Posterior vena cava (tissue), 2 donors: Measurements from ENCODE around the gene ABHD17C. TPM values are rescaled to one million over a fixed set of nuclear protein-coding genes. Genes with fewer than 3 reads are reported as not detected.
"Not testable (repeated sequence)": the region's sequence is repeated elsewhere in the genome, so short reads cannot be mapped to it uniquely, and the experiment has no call there.

Experiments
- DNase-seq: peaks from one replicate; pipeline ENCODE4 v3.0.0-alpha.2; 2020; ENCODE audit warnings: low spot score
- intact Hi-C, 2 donors: fragments of 100-400 bp; cut with DNase I; formaldehyde crosslinking; loops; one replicate each; pipeline versions ENCODE4 v1.14.1 to v1.14.2; 2022 to 2023
- long read RNA-seq, 2 donors: library from polyadenylated mRNA; unstranded; transcript quantifications; one replicate each; pipeline ENCODE4 v2.0.0, GENCODE V29; 2020 to 2021
- total RNA-seq, 2 donors: library from RNA; stranded (reverse); fragmentation: NEBNext Ultra II Directional; extraction: Animal tissue kit (Norgen Biotek cat#: 25700); gene quantifications; one replicate each; pipeline ENCODE4 v1.2.1, GENCODE V29; 2021
- donor health status: DM: yes; HTN: yes; CAD: no.
- donor health status: DM: yes; HTN: yes; CAD: no.

ABHD17C gene
- 1 to 10 TPM; 4.4 to 4.9 TPM for total RNA-seq
- long read RNA-seq, donor 1, transcript ABHD17C-201 (3 exons, 2,368 nt), result major isoform, 8 of 8 reads
- long read RNA-seq, donor 1, partial matches to known transcripts, result 0 of 8 reads
- long read RNA-seq, donor 1, other reads (novel, unspliced or antisense), result 0 of 8 reads
- long read RNA-seq, donor 2, partial matches to known transcripts, result 0 of 4 reads
- long read RNA-seq, donor 2, other reads (novel, unspliced or antisense), result 3 of 4 reads

DNA sequence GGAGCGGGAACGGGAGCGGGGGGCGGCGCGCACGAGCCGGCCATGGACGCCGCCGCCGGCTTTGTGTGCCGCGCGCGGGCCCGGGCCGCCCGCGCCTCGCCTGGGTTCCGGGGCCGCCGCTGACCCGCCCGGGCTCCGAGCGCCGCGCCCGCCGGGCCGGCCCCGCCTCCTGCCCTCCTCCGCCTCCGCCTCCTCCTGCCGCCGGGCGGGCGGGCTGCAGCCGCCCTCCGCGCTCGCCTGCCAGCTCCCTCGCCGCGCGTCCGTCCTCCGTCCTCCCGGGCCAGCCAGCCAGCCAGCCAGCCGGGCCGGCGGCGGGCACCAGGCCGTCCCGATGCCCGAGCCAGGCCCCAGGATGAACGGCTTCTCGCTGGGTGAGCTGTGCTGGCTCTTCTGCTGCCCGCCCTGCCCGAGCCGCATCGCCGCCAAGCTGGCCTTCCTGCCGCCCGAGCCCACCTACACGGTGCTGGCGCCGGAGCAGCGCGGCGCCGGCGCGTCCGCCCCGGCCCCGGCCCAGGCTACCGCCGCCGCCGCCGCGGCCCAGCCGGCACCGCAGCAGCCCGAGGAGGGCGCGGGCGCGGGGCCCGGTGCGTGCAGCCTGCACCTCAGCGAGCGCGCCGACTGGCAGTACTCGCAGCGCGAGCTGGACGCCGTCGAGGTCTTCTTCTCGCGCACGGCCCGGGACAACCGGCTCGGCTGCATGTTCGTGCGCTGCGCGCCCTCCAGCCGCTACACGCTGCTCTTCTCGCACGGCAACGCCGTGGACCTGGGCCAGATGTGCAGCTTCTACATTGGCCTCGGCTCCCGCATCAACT is at the start of gene ABHD17C:
ABHD17C (plus strand) TSS at position 212 of the 812 bp plus-strand sequence; CDS start at position 332, 120 bp downstream.
- intact Hi-C loops, result no loop called here
- peak; percentile 87 for DNase-seq

DNA sequence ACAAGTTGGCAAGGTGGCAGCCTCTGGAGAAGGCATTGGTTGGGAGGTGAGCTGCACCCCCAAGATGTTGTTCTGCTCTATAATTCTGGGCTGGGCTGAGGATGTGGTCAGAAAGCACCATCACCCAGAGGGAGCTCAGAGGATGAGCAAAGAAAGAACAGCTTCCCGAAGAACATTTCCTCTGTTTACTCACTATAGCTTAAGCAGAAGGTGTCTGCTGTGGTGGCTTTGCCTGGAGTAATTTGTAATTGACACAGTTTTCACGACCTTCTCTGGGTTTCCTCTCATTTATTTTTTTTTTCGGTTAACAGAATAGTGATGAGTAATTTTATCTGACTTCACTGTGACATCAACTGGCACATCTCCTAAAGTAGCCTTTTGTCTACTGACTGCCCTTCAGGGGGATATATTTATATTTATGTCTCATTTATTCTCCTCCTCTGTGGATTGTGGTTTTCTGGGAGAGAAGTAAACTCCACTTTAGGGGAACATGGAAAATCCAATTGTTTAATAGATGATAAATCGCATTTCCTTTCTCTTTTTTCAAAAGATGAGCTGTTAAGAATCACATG is 49.5 kb upstream of the ABHD17C start:
- intact Hi-C loops, result no loop called here
- no peak for DNase-seq

DNA sequence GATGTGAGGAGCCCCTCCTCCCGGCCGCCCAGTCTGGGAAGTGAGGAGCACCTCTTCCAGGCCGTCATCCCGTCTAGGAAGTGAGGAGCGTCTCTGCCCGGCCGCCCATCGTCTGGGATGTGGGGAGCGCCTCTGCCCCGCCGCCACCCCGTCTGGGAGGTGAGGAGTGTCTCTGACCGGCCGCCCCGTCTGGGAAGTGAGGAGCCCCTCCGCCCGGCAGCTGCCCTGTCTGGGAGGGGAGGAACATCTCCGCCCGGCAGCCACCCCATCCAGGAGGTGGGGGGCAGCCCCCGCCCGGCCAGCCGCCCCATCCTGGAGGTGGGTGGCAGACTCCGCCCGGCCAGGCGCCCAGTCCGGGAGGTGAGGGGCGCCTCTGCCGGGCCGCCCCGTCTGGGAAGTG is 47.7 kb upstream of the ABHD17C start:
- intact Hi-C loops, DNase-seq: not testable (repeated sequence)

DNA sequence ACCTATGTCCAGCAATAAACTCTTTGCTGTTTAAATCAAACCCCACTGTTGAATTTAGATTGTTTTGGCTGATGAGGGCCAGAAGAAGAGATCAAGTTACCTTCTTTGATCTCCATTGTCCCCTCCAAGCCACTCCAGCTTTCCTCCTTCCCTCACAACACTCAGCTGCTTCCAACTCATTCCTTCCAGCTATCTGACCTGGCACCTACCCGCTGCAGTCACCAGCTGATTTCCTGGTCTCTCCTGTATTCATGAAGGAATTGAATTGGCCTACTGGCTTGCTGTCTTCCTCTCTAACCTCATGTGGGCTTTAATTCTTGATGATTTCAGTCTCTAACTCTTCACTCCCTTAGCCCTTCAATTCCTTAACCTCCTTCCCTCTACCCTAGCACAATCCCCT is 40.8 kb upstream of the ABHD17C start:
- no peak for DNase-seq
- intact Hi-C loops, result loop anchor here in 1 of 2 donors (10.0 kb wide), 1 partner anchor 321 kb away; no protein-coding TSS in a partner anchor

DNA sequence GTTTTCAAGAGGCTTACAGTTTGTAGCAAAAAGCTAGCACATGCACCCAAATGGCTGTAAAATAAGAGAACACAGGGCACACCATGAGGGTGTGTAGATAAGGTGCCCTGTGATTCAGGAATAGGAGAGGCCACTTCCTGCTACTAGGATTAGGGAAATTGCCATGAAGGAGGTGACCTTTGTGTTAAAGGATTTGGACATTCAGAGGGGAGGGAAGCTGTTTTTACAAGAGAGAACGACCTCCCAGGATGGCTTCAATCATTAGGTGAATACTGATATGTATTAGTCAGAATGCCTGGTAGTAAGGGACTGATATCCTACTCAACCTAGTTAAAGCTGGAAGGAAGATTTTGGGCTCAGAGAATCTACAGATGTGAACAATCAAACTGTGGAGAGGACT is 35.7 kb upstream of the ABHD17C start:
- intact Hi-C loops, result loop anchor here in 1 of 2 donors (10.0 kb wide), 1 partner anchor 315 kb away; no protein-coding TSS in a partner anchor
- DNase-seq, result no peak

DNA sequence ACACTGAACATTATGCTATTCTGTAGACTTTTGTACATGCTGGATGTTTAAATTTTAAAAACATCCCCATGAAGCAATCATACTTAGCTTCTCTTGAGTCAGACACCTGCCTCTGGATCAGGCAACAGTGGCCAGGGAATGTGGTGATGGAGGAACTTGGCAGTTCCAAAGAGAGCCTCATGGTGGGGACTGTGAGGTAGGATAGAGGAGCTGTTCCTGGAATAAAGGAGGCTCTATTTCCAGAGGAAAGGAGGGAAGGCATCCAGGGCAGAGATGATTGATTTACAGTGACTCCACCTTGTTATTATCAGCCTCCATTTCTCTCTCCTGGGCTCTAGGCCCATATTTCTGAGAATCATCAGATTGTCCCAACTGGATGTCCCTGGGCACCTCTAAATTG is 35.0 kb upstream of the ABHD17C start:
- no peak for DNase-seq
- intact Hi-C loops, result no loop called here

DNA sequence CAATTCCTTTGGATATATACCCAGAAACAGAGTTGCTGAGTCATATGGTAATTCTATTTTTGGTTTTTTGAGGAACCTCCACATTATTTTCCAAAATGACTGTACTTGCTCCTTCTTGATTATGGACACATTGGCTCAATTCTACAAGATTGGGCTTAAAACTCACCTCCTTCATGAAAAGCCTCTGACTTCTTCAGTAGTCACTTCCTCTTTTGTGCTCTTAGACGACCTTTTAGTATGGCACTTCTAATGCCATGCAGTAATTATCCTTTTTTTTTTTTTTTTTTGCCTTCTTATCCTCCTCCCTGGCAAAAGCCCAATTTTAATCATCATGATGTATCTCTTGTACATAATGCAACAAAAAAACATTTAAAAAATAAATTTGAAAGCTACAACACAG is 33.0 kb upstream of the ABHD17C start:
- no peak for DNase-seq
- intact Hi-C loops, result no loop called here

DNA sequence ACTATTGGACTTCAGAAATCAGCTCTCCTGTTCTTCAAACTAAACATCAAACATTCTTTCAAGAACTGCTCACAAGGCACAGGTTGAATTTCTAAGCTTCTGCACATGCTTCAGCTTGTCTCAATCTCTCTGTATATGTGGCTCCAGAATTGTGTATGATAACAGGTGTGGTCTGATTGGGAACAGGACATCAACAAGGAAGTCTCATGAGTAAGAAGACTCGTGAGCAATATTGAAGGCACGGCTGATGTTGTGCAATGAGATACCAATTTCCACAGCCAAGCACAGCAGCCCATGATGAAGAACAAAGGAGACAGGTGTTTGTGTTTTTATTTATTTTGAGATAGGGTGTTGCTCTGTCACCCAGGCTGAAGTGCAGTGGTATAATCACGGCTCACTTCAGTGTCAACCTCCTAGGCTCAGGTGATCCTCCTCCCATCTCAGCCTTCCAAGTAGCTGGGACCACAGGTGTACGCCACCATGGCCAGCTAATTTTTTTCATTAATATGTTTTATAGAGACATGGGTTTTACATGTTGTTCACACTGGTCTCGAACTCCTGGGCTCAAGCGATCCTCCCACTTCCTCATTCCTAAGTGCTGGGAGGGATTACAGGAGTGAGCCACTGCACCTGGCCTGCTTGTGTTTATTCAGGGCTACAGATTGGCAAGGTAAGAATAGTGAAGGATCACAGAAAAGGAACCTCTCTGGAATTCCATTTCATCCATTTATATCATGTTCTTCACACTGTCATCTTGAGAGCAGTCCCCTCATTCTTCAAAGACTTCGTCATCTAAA is 32.2 kb upstream of the ABHD17C start:
- no peak for DNase-seq
- intact Hi-C loops, result no loop called here

DNA sequence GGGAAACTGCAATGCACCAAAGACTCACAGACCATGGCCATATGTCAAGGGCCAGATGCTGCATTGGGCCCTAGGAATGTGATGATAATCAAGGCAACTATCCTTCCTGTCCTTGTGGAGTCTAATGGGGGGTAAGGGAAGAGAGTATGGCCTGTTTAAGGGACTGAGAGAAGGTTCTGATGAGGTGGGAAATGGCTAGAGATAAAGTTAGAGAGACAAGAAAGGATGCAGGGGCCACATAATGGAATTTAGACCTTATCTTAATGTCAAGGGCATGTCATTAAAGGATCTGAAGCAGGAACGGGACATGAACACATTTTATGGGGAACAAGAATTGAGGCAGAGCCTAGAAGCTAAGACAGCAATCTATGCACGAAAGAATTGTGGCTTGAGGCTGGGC is 30.0 kb upstream of the ABHD17C start:
- no peak for DNase-seq
- intact Hi-C loops, result no loop called here

DNA sequence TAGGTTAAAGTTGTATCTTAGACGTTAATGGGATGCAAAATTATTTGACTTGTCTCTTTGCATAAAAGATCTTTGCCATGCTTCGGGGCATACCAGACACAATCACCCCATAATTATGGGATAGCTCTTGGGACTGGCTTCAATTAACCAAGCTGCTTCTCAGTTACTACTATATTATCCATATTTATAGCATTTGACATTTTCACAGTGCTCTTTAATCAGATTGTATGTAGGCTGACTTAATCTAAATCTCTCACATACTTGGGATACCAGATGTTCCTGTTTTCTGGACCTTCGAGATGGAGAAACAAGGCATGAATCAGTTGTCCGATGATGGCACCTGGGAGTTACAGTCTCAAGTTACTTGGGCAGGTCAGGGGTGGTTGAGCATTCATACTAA is 27.2 kb upstream of the ABHD17C start:
- intact Hi-C loops, result no loop called here
- DNase-seq, result no peak

DNA sequence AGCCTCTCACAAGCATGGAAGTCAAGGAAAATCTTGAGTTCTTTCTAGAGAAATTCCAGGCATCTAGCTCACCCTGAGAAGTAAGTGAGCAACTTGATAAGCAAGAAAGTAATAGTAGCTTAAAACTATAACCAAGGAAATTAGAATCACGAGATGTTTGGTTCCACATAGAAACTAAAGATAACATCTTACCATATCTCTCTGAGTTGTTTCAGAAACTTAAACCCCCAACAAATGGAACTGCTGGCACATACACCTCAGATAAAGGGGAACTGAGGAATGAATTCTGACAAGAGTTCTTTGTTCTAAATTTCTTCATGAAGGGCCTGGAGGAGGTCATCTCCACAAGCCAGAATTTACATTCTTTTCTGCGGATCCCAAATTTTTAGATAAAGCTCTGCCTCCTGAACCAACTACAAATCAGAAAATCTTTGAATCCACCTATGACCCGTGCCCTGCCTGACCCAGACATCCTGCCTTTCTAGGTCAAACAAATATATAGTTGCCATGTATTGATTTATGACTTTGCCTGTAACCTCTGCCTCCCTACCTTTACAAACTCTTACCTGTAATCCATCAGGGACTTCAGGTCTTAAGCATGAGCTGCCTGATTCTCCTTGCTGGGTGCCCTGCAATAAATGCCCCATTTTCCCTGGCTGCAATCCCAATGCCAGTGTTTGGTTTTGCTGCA is 26.4 kb upstream of the ABHD17C start:
- intact Hi-C loops, result no loop called here
- no peak for DNase-seq

DNA sequence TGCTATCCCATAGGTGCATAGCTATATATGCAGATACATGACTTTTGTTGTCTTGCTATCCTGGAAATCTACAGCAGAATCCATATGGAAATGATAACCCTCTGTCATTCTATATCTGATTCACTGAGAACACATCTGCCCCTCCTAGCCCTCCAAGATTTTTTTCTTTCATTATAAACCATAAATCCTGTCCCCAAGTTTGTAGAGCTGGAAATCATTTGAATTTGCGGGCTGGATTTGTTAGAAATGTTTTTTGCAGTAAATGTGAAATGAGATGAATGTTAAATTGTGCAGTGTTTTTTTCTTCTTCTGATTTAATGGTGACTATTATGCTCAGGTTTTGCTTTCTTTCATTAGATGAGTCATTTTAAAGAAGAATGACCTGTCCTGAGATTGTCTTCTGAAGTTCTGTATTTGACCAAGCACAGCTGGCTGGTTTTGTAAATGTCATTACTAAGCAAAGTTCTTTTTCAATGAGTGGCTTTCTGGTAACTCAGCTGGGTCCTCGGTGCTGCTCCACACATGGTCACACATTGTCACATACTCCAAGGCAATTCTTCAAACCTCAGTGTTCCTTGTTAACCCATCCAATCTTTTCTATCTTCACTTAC is 25.3 kb upstream of the ABHD17C start:
- intact Hi-C loops, result loop anchor here in 1 of 2 donors (5.0 kb wide), 1 partner anchor 53 kb away; no protein-coding TSS in a partner anchor

DNA sequence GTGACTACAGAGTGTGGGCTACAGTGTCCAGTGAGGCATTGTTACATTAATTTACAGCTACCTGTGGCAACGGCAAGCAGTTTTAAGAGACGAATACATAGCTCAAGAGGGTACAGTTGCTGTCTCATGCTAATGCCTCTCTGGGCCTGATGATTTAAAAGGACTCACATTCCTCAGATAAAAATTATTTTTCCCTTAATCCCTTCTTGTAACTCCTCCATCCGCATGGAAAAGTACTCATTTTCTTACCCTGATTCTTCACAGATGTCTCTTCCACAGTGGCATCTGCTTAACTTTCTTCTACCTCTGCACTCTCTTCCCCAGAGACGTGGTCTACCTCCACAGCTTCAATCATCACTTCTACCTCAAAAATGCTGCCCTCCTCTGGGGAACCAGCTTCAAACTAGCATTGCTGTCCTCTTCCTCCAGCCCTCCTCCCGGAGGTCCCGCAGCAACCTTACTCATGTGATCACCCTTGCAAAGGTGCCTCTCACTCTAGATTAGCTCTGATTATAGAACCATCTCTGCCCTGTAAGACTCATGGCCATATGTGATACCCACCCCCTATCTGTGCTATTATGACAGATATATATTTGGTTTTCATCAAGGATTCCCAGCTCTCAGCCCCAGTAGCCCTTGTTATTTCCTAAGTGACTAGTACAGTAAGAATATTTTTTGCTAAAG is 21.4 kb upstream of the ABHD17C start:
- intact Hi-C loops, result loop anchor here in 1 of 2 donors (5.0 kb wide), 1 partner anchor 49 kb away; no protein-coding TSS in a partner anchor
- no peak for DNase-seq

More for the DNA sequence above, 25.3 kb upstream of the ABHD17C start:
- DNase-seq, result no peak

DNA sequence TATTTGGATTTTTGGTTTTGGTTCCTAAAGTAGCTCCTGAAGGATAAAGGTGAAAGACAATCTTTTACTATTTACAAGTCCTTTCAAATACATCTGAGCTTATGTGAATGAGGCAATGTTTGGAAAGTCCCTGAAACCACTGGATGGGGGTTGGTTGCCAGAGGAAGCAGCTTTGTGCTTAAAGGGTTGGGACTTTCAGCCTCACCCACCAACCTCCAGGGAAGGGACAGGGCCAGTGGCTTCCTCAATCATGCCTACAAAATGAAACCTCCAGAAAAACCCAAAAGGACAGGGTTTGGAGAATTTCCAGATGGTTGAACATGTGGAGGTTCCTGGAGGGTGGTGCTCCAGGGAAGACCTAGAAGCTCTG is 20.9 kb upstream of the ABHD17C start:
- intact Hi-C loops, result loop anchor here in 1 of 2 donors (5.0 kb wide), 1 partner anchor 48 kb away; no protein-coding TSS in a partner anchor

DNA sequence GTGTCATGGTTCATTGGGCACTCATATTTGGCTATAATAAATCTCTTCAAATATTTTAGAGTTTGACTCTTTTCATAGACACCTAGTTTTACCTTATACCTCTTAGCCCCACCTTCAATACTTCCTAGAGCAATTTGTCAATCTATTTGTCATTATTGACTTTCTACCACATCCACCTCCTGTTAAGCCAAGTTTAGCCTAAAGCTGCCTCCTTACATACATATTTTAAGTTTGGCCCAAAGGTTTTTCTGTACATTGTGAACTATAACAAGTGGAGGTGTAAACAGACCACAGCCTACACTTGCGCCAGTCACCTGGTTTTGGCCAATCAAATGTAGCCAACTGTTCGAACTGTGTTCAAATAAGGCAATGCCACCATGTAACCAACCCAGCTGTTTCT is 18.1 kb upstream of the ABHD17C start:
- DNase-seq, result no peak
- intact Hi-C loops, result no loop called here

More for the DNA sequence above, 20.9 kb upstream of the ABHD17C start:
- DNase-seq, result no peak

DNA sequence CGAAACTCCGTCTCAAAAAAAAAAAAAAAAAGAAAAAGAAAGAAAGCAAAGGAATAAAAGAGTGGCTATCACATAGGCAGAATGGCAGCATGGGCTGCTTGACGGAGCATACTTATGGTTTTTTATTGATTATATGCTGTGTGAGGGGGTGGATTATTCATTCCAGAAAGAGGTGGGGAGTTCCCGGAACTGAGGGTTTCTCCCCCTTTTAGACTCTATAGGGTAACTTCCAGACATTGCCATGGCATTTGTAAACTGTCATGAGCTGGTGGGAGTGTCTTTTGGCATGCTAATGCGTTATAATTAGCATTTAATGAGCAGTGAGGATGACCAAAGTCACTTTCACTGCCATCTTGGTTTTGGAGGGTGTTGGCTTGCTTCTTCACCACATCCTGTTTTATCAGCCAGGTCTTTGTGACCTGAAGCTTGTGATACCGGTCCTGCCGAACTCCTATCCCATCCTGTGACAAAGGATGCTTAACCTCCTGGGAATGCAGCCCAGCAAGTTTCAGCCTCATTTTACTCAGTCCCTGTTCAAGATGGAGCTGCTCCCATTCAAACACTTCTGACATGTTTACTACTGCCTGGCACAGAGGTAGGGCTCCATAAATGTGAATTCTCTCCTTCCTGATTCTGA is 15.8 kb upstream of the ABHD17C start:
- DNase-seq, result no peak
- intact Hi-C loops, result no loop called here

DNA sequence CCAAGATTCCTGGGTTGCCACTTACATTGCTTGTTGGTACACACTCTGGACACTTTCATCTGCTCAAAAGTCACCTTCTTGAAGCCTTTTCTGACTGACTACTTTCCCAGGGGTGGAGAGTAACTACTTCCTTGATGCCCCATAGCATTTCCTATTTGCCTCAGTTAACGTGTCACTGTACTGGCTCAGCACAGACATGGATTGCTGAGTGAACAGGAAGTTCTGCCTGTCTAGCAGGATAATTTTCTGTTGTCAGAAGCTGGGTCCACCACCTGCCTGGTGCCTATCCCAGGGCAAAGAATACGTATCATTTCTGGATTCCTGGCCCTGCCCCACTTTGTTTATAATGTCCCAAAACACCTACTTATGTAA is 15.3 kb upstream of the ABHD17C start:
- no peak for DNase-seq
- intact Hi-C loops, result loop anchor here in 1 of 2 donors (5.0 kb wide), 1 partner anchor 183 kb away; no protein-coding TSS in a partner anchor
